NCI-H2171 treated with DMSO at 0.1 percent for 48 hours (cell line): ENCODE results near the gene ADARB2.
"Not testable (repeated sequence)": the region's sequence is repeated elsewhere in the genome, so short reads cannot be mapped to it uniquely, and the experiment has no call there.

Experiments used
- DNase-seq: peaks from one replicate; lab custom pipeline; 2025; lab: John Stamatoyannopoulos, UW

ADARB2 gene

DNA sequence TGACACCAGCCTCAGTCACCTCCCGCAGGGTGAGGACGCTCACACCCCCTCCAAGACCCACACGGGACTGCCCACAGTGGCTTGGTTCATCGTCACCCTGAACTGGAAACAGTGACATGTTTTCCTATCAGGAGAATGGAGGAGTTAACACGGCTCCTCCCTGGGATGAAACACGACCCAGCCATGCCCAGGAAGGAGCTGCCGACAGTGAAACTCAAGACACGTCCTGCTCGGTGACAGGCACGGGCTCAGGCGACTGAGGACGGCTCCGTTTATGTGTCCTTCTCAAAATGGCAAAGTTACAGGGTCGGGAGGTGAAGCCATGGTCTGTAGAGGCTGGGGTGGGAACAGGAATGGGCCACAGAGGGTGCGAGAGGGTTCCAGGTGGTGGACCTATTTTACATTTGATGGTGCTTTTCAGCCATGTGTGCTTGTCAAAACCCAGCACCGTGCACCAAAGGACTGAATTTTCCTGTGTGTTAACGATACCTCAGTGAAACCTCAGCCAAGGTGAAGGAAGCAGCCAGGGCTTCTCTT, 272.4 kb downstream of the ADARB2 start:
- peak; percentile 40 for DNase-seq

DNA sequence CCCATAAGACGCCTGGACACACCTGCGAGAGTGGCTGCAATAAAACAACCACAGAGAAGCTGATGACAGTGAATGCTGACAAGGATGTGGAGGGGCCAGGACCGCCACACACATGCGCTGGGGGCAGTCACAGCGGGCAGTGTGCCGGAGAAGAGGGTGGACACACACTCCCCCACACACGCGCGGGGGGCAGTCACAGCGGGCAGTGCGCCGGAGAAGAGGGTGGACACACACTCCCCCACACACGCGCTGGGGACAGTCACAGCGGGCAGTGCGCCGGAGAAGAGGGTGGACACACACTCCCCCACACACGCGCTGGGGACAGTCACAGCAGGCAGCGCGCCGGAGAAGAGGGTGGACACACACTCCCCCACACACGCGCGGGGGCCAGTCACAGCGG, 273.4 kb downstream of the ADARB2 start:
- DNase-seq, result not testable (repeated sequence)

DNA sequence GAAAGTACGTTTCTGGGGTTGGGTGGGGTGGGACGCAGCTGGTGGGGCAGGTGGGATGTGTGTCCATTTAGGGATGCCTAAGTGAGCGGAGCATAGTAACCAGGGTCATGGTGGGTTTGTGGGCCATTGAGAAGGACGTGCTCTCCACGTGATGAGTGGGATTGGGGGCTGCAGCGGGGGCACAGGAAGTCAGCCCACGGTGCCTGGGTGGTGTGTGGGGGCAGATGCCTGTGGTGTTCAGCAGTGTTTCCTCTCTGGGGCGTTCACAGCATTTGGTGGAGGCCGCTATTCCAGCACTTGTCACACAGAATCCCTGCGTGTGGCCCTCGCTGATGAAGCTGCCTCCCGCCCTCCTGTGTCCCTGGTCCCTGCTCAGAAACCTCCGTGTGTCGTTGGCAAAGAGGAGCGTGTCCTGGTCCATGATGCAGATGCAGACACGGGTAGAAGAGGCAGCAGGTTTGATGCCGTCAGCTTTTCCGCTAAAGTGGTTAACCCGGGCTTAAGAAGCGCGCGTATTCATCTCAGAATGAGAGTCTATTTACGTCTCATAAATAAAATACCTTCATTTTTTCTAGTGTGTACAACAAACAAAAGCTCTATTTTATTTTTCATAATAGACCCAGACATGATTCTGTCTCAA, 274.2 kb downstream of the ADARB2 start:
- DNase-seq, result no peak

DNA sequence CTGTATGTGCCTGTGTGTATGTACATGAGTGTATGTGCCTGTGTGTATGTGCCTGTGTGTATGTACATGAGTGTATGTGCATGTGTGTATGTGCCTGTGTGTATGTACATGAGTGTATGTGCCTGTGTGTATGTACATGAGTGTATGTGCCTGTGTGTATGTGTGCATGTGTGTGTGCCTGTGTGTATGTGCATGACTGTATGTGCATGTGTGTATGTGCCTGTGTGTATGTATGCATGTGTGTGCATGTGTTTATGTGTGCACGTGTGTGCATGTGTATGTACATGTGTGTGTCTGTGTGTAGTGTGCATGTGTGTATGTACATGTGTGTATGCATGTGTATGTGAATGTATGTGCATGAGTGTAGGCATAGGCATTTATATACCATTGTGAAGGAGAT, 274.8 kb downstream of the ADARB2 start:
- no peak for DNase-seq

DNA sequence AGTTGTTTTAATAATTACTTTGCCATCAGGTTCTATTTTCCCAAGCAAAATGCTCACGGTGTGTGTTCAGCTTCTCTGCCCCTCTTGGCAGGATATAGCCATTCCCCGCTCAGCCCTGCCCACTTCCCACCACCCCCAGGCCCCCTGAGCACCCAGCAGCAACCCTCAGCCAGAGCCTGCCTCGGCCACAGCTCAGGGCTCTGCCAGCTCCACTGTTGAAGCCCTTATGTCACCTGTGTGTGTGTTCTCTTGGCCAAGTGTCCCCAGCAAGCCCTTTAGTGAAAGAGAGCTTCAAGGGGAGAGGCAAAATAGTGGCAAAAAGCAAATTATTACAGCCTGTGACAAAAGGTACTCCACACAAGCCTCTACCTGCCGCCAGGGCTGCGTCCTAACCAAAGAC, 275.3 kb downstream of the ADARB2 start:
- no peak for DNase-seq

DNA sequence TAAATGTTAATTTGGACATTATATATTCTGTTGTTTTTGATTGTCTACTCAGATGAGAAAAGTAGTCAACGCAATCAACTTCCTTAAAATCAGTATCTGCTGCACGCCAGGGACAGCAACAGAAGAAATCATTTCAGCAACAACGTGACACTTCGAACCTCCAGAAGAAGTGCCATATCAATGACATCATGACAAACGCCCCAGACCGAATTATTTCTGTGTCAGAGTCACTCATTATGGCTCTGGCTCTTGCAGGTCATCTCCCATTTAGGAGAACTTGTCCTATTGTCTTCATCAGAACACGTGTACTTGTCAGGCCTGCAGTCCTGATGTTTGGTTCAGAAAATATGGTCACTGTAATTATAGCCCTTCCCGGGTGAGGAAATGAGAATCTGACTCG, 276.3 kb downstream of the ADARB2 start:
- peak; percentile 17 for DNase-seq

DNA sequence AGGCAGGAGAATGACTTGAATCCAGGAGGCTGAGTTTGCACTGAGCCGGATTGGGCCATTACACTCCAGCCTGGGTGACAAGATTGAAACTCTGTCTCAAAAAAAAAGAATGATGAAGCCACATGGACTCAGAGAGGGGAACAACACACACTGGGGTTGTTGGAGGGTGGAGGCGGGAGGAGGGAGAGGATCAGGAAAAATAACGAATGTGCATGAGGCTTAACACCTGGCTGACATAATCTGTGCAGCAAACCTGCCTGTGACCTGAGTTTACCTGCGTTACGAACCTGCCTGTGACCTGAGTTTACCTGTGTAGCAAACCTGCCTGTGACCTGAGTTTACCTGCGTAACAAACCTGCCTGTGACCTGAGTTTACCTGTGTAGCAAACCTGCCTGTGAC, 277.7 kb downstream of the ADARB2 start:
- peak; percentile 69 for DNase-seq

DNA sequence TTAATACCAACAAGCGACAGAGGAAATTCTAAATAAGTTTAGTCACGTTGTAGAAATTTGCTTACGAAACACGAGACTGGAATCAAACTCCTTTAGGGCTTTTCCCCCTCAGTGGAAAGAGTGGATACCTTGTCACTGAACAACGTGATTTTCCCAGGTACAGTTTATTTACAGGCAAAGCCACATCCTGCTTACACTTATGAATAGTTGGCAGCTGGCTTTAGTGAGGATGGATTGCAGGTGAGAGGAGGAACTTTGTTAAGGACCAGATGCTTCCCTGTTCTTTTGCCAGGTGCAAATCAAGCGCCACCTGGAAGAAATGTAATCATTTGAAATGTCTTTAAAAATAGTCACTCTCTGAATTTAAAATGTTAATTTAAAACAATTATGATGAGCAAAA, 282.4 kb downstream of the ADARB2 start:
- peak; percentile 89 for DNase-seq

DNA sequence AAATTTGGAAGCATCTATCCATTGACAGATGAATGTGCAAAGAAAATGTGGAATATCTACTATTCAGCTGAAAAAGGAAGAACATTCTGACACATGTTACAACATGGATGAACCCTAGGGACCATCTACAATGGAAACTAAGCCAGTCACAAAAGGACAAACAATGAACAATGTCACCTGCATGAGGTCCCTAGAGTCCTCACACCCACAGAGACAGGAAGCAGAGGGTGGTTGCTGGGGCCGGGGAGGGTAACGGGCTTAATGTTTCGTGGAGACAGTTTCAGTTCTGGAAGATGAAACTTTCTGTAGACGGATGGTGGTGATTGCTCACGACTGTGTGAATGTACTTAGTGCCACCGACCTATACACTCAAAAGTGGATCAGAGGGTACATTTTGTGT, 282.9 kb downstream of the ADARB2 start:
- DNase-seq, result peak; percentile 39

DNA sequence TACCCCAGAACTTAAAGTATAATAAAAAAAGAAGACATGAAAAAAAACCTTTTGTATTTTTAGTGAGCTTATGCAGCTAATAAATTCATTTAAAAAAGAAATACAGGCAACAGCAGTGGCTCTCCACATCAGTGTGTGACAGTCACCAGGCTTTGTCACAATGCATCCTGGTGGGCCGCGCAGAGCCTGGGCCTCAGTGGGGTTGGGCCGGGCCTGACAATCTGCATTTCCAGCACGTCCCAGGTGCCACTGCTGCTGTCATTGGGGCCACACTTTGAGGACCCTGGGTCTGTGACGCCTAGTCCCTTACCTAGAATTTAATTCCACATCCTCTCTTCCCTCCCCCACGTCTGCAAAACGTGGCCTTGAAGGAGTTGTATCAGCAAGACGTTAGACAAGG, 284.5 kb downstream of the ADARB2 start:
- DNase-seq, result no peak

DNA sequence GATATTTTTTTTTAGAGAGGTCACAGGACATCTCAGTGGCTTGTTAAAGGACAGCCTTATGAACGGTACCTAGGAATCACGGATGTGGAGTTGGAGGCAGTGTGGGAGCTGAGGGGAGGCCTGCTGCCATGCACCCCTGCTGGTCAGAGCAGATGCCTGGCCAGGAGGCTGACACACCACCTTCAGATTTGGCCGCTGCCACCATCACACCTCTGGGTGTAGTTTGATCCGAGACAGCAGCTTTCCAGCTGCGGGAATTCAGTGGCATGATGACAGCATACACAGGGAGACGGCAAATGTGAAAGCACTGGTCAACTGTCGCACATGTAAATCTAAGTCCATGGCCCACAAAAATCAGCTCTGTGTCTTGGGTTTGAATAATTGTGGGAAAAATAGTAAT, 285.4 kb downstream of the ADARB2 start:
- no peak for DNase-seq

DNA sequence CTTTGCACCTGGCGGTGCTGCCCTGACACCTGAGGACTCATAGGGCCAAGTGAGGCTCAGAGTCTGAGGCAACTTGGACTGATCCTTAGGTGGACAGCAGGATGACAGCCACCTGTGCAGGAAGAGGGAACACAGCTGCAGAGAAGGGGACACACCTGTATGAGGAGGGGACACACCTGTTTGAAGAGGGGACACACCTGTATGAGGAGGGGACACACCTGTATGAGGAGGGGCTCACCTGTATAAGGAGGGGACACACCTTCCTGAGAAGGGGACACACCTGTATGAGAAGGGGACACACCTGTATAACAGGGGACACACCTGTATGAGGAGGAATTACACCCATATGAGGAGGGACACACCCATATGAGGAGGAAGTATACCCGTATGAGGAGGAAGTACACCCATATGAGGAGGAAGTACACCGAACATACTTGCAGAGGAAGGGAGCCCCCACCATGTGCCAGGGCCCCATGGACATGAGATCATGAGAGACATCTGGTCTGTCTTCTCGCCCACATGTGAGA, 285.9 kb downstream of the ADARB2 start:
- peak; percentile 13 for DNase-seq

DNA sequence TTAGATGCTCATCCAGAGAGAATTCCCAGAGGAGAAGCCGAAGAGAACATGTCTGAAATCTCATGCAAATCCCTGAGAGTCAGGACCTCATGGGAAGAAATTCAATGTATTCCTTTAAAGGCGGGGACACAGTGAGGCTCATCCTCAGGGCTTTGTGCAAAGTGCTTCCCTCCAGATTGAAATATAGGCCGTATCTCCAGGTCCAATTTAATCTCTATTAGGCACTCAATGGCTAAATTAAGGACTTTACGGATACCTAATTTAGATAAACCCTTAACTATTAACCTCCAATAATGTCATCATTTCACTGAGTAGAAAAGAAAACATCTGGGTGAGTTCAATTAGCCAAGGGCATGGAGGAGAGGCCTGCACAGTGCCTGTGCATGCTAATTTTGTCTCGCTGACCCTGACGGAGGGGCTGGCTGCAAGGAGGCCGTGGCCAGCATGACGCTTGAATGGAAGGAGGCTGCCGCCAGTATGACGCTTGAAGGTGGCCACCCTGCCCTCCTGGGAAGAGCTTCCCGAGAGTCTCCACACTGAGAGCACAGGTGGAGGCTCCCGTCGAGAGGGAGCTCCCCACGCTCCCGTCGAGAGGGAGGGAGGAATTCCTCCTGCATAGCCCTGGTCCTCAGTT, 287.6 kb downstream of the ADARB2 start:
- DNase-seq, result no peak

DNA sequence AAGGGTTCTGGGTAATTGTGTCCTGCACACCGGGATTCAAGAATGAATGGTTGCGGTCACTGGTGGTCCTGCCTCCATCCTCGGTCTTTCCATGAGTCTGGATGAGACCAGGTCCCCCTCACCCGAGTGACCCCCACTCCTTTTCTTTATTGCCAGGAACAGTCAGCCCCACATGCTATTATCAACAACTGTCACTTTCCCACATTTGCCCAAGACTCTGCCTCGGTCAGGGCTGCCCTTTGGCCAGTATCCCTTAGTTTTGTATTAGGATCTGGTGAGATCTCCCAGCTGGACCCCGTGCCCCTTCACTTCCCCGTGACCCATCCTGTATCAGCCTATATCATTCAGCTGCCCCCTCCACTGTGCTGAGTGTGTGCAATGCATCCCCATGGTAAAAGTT, 288.3 kb downstream of the ADARB2 start:
- no peak for DNase-seq

DNA sequence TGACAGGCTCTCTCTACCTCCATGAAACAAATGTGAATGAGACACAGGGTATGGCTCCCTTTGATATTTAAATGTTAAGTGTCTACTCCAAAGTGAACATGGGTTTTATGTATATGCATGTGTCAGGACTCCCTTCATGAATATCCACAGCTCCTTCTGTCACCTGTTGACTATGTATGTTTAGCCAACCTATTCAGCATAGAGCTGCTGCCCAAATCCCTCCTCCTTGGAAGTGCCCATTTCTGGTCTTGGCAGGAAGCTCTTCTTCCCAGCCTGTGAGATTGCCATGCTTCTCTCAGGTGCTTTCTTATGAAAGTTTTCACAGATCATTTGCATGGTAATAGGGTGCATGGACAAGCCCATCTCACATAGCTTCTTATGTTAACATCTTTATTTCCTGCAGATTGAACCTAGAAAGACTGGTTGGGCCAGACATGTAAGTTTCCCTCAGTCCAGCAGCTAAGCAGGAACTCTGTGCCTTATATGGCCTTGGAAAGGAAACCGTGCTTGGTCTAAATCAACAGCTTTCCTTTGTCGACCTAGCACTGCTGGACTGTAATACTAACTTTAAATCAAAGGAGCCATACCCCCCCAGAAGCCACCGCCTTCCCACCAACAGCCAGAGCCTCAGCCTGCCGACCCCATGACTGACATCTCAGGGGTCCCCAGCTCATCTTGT, 288.9 kb downstream of the ADARB2 start:
- DNase-seq, result no peak

DNA sequence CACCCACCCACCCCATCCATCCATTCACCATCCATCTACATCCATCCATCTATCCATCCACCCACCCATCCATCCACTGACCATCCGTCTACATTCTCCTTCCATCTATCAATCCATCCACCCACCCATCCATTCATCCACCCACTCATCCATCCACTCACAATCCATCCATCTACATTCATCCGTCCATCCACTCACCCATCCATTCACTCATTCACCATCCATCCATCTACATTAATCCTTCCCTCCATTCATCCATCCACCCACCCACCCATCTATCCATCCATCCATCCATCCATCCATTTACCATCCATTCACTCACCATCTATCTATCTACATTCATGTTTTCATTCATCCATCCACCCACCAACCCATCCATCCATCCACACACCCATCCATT, 292.5 kb downstream of the ADARB2 start:
- no peak for DNase-seq

DNA sequence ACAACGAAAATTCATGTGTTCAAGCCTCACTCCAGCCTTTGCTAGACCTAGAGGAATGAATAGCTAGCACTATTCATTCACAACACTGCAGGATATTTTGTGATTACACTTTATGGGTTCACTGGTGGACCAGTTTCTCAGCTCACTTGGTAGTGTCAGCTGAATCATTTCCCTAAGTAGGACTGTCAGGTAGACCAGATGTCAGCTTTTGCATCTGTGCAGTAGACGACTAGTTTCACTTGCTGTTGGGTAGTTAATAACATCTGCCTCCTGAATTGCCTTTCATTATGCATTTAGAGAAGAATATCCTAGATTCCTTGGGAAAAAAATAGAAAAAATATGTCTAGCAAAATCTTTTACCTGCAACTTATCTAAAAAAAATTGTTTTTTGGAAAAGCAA, 296.4 kb downstream of the ADARB2 start:
- peak; percentile 12 for DNase-seq

DNA sequence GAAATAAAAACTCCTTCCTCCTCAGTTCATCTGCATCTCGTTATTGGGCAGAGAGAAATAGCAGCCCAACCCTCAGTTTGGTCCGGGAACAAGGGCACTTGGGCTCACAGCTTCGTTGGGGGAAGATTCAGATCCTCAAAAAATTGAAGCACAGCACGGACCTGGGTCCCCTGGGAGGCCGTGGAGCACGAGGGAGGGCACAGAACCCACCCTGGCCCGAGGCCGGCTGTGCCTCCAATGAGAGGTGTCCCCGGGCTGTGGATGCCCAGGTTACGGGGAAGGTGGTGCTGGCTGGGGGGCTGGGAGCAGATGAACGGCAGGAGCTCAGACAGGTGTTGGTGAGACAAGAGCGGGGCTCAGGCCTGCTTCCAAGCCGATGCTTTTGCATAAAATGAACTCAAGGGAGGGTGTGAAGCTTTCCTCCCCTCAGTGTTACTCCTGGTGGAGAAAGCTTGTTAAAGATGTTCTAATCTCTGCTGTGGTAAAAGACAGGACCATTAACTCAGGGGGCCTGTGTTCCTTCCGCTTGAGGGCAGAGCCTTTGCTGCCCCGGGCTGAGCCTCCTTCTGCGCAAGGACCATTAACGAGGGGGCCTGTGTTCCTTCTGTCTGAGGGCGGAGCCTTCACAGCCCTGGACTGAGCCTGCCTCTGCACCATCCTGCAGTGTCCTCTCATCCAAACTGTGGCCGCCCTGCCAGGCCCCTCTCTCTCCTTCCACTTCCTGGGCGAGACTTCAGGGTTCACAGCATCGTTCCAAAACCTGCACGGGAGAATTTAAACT, 302.2 kb downstream of the ADARB2 start:
- DNase-seq, result peak; percentile 49

DNA sequence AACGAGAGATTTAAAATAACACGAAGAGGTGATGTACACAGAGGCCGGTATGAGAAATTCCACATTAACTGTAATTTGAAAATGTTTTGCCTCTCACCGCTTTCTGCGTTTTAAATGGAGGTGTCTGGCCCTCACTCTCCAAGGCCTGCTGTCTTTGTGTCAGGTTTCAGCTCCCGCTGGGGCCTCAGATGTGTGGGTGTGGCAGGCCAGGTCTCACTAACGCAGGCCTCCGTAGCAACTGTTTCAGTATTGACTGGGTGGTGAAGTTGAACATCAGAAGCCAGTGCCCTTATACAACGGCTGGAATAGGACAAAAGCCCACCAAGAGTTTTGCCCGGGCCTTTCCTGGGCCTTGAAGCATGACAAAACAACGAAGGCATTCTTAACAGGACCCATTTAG, 303.1 kb downstream of the ADARB2 start:
- peak; percentile 77 for DNase-seq

DNA sequence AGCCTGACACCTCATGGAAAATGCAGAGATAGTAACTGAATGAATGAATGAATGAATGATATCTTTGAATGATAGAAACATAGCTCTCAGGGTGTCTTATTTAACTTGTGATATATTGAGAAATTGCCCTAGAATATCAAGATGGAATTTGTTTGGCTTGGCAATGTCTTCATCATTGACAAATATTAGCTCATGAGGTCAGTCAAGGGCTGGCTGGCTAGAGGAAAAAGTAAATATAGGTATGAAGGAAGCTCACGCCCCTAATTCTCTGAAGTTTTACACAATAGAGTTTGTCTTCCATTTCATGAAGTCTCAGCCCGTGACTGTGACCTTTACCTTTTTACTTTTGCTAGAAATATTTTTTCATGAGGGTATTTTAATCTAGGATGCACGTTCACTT, 305.2 kb downstream of the ADARB2 start:
- DNase-seq, result no peak

DNA sequence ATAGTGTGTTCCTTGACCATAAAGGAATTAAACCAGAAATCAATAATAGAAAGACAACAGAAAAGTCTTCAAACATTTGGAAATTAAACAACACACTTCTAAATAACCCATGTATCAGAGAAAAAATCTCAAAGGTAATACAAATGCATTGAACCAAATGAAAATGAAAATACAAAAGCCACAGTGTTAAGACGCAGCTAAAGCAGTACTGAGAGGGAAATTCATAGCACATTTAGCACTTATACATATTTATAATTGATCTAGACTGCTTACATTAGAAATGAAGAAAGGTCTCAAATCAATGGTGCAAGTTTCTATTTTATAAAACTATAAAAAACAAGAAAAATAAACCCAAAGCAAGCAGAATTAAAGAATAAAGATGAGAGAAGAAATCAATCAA, 306.1 kb downstream of the ADARB2 start:
- DNase-seq, result no peak

DNA sequence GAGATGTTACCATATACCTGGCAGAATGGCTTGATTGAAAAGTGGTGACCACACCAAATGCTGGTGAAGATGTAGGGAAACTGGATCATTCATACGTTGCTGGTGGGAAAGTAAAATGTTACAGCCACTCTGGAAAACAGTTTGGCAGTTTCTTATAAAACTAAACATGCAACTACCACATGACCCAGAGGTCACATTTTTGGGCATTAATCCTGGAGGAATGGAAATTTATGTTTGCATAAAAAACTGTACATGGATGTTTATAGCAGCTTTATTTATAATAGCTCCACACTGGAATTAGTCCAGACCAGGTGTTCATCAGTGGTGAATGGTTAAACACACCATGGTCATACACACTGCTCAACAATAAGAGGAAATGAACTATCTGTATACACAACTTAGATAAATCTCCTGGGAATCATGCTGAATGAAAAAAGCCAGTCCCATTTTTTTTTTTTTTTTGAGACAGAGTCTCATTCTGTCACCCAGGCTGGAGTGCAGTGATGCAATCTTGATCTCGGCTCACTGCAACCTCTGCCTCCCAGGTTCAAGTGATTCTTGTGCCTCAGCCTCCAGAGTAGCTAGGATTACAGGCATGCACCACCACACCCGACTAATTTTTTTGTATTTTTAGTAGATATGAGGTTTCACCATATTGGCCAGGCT, 309.7 kb downstream of the ADARB2 start:
- peak; percentile 8 for DNase-seq
